Measurements from ENCODE around the gene MAFF.
"Not testable (repeated sequence)": the region's sequence is repeated elsewhere in the genome, so short reads cannot be mapped to it uniquely, and the experiment has no call there.

The MAFF gene

DNA sequence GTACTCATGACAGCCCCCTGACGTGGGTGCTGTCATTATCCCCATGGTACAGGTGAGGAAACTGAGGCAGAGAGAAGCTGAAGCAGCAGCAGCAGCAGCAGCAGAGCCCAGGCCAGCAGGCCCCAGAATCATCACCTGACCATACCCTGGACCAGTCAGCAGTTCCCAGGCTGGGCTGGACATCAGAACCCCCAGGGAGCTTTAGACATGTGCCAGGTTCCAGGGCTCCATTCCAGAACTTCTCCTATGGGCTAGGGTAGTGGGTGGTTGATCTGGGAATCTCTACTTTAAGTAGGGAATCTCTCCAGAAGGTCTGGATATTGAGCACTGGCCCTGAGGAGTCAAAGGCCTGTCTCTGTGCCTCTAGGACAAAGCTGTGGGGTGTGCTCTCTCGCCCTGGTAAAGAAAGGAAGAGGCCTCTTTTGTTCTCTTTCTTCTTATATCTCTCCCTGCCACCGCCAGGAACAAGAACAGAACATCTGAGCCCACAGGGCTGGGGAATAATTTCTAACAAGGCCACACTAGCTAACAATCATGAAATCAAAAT lies 26.6 kb downstream of the MAFF start:
- no peak for DNase-seq

DNA sequence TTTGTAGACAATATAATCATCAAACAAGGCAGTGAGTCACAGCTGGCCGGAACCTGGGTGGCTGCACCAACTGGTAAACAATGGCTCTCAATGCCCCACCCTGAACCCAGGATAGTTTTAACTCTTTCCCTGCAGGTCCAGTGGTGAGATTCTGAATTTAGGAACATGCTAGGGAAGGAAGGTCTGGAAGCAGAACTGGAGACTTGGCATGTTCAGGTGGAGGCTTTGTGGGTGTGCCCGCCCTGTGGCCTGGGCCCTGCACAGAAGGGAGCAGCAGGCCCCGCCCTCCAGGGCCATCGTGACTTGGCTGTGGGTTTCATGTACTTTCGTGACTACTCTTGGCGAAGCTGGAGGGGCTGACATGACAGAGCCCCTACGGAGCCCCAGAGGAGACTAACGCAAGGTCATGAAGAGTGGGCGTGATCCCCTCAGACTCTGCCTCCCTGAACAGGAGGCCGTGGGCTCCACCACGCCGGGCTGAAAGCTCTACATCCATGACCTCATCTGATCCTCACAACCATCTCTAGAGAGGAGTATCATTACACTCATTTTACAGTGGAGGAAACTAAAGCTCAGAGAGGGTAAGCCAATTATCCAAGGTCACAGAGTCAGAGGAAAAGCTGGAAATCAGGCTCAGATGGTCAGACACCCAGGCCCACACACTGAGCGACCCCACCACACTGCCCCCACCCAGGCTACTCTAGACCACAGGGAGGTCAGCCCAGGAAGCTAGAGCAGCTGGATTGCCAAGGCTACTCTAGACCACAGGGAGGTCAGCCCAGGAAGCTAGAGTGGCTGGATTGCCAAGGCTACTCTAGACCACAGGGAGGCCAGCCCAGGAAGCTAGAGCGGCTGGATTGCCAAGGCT lies 27.3 kb downstream of the MAFF start:
- DNase-seq, result peak; percentile 28

GRCh38 chr22:38230108-38230825 lies 28.5 kb downstream of the MAFF start:
- DNase-seq, result peak; percentile 52

DNA sequence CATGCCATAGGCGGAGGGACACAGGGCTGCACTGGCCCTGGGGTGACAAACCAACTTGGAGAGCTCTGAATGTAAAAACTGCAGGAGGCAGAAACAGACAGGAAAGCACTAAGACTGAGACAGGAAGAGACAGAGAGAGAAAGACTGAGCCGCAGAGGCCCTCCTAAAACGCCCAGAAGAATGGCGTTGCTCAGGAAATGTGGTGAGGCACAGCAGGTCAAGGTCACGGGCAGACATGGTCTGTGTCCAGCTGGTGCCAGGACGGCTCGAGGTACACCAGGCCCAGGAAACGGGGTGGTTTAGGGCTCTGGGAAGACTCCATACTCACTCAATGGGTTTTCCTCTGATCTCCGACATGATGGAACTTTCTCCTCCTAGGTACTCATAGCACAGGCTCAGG lies 29.1 kb downstream of the MAFF start:
- DNase-seq, result no peak

DNA sequence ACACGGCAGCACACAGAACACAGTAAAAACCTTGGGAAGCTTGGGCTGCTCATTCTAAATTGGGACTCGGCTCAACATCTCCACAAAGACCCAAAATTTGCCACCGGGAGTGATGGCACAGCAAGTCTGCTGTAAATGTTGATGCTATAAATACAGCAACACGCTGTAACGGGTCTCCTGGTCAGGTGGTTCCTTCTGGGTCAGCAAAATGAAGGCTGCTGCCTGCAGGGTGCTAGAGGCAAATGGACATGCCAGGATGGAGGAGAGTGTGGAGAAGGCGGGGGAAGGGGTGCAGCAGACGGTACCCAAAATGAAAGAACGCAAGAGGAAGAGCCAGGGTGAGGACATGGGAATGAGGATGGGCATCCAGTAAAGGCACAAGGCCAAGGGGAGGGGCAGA lies 30.4 kb downstream of the MAFF start:
- no peak for DNase-seq

DNA sequence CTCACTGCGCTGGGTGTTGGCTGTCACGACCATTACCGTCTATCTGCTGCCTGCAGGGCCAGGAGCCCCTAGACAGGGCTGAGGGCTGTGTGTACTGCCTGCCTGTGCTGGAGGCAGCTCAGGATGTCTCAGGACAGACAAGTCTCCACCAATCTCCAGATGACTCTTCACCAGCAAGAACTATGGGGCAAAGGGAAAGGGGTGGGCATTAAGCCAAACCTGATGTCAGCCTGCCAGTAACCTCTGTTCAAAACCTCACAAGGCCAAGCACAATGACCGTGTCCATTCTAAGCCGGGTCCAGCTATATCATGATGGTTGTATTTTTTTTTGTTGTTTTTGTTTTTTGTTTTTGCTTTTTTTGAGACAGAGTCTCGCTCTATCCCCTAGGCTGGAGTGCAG lies 31.6 kb downstream of the MAFF start:
- no peak for DNase-seq

- not testable (repeated sequence) for DNase-seq
Measured at GRCh38 chr22:38233856-38234255, 32.1 kb downstream of the MAFF start.

- DNase-seq, result no peak
Measured at GRCh38 chr22:38235240-38235850, 33.6 kb downstream of the MAFF start.

GRCh38 chr22:38236786-38237185 lies 35.0 kb downstream of the MAFF start:
- DNase-seq, result no peak

DNA sequence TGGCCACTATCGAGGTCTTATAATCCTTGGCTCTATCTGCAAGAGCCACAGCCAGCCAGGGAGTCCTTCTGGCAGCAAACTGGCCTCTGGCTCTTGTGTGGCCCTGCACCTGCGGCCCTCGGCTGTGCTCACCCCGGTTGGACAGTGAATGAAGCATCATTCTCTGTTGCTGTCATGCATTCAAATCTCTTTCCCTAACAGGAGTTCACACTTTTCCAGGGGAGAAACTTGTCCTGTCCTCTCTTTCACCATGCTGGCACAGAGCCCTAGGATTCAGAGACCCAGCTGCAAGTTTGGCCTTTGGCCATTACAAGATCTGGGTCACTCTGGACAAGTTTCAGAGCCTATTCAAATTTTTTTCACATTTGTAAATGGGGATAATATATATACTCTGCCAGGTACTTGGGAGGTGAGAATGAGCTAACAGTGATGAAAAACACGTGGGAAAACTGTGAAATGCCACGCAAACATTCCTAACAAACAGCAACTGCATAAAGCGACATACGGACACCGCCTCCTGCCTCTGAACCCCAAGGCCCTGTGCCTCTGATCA lies 36.8 kb downstream of the MAFF start:
- DNase-seq, result peak; percentile 71

DNA sequence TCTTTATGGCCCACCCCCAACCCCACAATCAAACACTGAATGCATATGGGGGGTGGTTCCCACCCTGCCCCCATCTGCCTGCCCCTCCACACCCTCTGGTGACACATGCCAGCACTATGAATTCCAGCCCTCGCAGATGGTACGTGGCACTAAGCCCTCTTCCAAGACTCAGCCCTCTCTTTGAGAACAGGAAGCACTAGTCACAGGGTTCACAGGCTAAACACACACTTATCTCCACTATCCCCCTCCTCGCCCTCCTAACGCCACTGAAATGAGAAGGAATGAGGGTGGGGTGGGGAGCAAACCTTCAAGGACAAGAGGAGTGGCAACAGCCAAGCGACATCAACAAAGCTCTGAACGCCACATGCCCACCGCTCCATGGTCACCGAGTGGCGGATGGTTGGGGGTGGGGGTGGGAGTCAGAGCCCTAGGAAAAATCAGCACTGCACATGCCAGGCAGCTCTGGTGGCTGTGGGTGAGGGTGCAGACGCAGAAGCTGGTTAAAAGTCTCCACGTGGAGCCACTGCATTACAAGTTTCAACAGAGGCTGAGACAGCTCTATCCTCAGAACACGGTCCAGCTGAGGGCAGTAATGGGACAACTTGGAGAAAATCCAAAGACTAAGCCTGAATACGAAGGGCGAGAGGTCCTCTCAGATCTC lies 37.4 kb downstream of the MAFF start:
- DNase-seq, result peak; percentile 92

GRCh38 chr22:38240734-38241252 lies 39.0 kb downstream of the MAFF start:
- peak; percentile 95 for DNase-seq

- no peak for DNase-seq
Measured at GRCh38 chr22:38243007-38243765, 41.4 kb downstream of the MAFF start.

- DNase-seq, result no peak
Measured at GRCh38 chr22:38244106-38244505, 42.3 kb downstream of the MAFF start.

- no peak for DNase-seq
Measured at GRCh38 chr22:38246046-38246658, 44.4 kb downstream of the MAFF start.

- DNase-seq, result no peak
Measured at GRCh38 chr22:38246692-38247091, 44.9 kb downstream of the MAFF start.

DNA sequence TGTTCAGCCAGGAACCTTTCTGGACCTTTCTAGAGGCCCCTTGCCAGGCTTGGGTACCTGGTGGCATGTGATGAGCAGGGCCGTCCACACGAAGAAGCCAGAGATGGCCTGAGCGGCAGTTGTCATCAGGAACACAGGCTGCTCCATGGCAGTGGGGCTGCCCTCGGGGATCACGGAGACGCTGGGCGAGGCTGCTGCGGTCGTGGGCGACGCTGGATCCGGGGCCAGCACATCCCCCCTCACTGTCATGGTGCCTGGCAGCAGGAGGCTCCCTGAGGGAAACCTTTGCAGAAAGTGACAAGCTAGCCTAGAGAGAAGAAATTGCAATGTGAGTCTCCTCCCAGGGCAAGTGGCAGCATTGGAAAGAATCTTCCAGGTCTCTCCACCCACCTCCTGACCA lies 45.9 kb downstream of the MAFF start:
- DNase-seq, result no peak

DNA sequence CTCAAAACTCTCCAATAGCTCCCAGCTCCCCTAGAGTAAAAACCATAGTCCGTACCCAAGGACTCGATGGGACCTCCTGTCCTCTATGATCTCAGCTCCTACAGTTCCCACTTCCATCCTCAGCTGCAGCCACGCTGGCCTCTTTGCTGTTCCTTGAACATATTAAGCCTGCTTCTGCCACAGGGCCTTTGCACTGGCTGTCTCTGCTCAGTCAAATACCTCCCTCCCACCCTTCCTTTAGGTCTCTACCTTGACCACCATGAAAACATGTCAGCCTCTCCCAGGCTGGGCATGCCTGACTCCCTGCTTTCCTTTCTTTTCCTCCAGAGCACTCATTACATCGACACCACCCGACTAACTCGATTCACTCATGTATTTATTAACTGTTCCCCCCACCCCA lies 46.5 kb downstream of the MAFF start:
- DNase-seq, result no peak

GRCh38 chr22:38249301-38249700 lies 47.5 kb downstream of the MAFF start:
- DNase-seq, result no peak

GRCh38 chr22:38249803-38250642 lies 48.2 kb downstream of the MAFF start:
- no peak for DNase-seq
